ENCODE measurements around the gene FOXC1.

DNA sequence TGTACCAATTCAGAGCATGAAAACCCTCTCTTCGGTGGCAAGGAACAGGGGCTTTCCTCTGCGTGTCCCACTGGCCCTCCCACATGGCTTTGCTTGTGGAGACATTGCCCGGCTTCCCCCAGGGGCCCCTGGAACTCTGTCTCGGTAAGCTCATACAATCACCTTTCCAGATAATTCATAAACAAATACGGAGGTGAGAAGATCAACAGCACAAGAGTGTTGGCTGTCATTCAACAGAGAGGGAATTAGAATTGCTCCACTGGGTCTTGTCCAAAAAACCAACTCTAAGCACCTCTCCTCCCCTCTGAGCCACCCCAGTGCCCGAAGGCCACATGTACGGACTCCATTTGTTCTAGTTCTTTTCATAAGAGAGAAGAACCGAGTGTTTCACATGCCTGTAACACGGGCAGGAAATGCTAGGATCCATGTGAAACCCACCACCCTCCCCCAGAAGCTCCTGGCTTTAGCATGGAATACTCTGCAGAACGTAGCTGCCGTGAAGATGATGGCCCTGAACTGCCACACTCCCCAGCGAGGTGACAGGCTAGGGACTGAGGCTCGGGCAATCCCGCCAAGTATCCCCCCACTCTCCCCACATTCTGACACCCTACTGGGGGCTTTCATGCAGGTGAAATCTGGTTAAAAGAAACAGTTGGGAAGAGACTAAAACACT lies 24.6 kb upstream of the FOXC1 start:
- TF ChIP-seq POLR2AphosphoS5 (IDR thresholded peaks at IDR 0.05) (no peak), POLR2A (IDR thresholded peaks at IDR 0.05; ENCODE audit: low read depth) (no peak), EP300 (IDR thresholded peaks at IDR 0.05) (no peak)
- TF ChIP-seq, protein P1, sequence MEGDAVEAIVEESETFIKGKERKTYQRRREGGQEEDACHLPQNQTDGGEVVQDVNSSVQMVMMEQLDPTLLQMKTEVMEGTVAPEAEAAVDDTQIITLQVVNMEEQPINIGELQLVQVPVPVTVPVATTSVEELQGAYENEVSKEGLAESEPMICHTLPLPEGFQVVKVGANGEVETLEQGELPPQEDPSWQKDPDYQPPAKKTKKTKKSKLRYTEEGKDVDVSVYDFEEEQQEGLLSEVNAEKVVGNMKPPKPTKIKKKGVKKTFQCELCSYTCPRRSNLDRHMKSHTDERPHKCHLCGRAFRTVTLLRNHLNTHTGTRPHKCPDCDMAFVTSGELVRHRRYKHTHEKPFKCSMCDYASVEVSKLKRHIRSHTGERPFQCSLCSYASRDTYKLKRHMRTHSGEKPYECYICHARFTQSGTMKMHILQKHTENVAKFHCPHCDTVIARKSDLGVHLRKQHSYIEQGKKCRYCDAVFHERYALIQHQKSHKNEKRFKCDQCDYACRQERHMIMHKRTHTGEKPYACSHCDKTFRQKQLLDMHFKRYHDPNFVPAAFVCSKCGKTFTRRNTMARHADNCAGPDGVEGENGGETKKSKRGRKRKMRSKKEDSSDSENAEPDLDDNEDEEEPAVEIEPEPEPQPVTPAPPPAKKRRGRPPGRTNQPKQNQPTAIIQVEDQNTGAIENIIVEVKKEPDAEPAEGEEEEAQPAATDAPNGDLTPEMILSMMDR (IDR thresholded peaks at IDR 0.05): no peak
